Loucy (cell line): ENCODE results near the gene SLBP.

Experiments used
- H2AFZ ChIP-seq: fragments of 200-600 bp; sonication (generic); 2 replicates; pipeline ENCODE4 v1.6.0; 2016; ENCODE audit warnings: antibody characterized with exemption, mild to moderate bottlenecking, low read length, moderate library complexity
- H3F3A ChIP-seq: fragments of 200-600 bp; 2 replicates; pipeline ENCODE4 v1.6.0; 2016; ENCODE audit warnings: antibody characterized with exemption, low read depth, mild to moderate bottlenecking
- H3K27me3 ChIP-seq: fragments of 200-600 bp; sonication (generic); 2 replicates; pipeline ENCODE4 v1.6.1; 2014; ENCODE audit warnings: low read length, mild to moderate bottlenecking; ENCODE audit not compliant: insufficient read depth, poor library complexity, severe bottlenecking
- H3K36me3 ChIP-seq: fragments of 200-600 bp; sonication (generic); 2 replicates; pipeline ENCODE4 v1.6.1; 2016; ENCODE audit warnings: low read length; ENCODE audit not compliant: insufficient read depth
- H3K4me1 ChIP-seq: fragments of 200-600 bp; sonication (generic); 2 replicates; pipeline ENCODE4 v1.5.1; 2014; ENCODE audit warnings: low read length, mild to moderate bottlenecking; ENCODE audit not compliant: insufficient read depth, poor library complexity, severe bottlenecking
- H3K4me2 ChIP-seq: fragments of 200-600 bp; sonication (generic); 2 replicates; pipeline ENCODE4 v1.6.0; 2014; ENCODE audit warnings: antibody characterized with exemption, low read length, low read depth, mild to moderate bottlenecking; ENCODE audit not compliant: poor library complexity, severe bottlenecking
- H3K4me3 ChIP-seq: fragments of 200-600 bp; sonication (generic); 2 replicates; pipeline ENCODE4 v1.5.1; 2014; ENCODE audit warnings: low read length, mild to moderate bottlenecking, mixed read lengths; ENCODE audit not compliant: poor library complexity, severe bottlenecking
- H3K79me2 ChIP-seq: fragments of 200-600 bp; sonication (generic); 2 replicates; pipeline ENCODE4 v1.6.1; 2014; ENCODE audit warnings: low read length; ENCODE audit not compliant: insufficient read depth
- H3K9ac ChIP-seq: fragments of 200-600 bp; sonication (generic); 2 replicates; pipeline ENCODE4 v1.6.0; 2014; ENCODE audit warnings: mild to moderate bottlenecking, low read depth, low read length, moderate library complexity; ENCODE audit not compliant: poor library complexity, severe bottlenecking
- H3K9me2 ChIP-seq: fragments of 200-600 bp; sonication (generic); replicated peaks from 2 replicates; pipeline ENCODE4 v1.6.1; 2016; ENCODE audit warnings: low read depth, low read length, mixed read lengths
- H3K9me3 ChIP-seq: fragments of 200-600 bp; sonication (generic); 2 replicates; pipeline ENCODE4 v1.6.1; 2014; ENCODE audit warnings: mild to moderate bottlenecking, antibody characterized with exemption, low read length, low read depth; ENCODE audit not compliant: insufficient read depth
- H4K20me1 ChIP-seq: fragments of 200-600 bp; sonication (generic); 2 replicates; pipeline ENCODE4 v1.6.0; 2014; ENCODE audit warnings: antibody characterized with exemption, low read length, mild to moderate bottlenecking; ENCODE audit not compliant: insufficient read depth, poor library complexity, severe bottlenecking
- CTCF ChIP-seq: fragments of 200-600 bp; sonication (generic); conservative IDR thresholded peaks from 2 replicates; pipeline ENCODE4 v1.5.1; 2014; ENCODE audit warnings: mild to moderate bottlenecking, antibody characterized with exemption, low read length
- EZH2phosphoT487 ChIP-seq: fragments of 200-600 bp; IDR thresholded peaks from 2 replicates; pipeline ENCODE4 v1.6.1; 2018; ENCODE audit warnings: antibody characterized with exemption, mild to moderate bottlenecking, moderate library complexity, borderline replicate concordance

The SLBP gene

DNA sequence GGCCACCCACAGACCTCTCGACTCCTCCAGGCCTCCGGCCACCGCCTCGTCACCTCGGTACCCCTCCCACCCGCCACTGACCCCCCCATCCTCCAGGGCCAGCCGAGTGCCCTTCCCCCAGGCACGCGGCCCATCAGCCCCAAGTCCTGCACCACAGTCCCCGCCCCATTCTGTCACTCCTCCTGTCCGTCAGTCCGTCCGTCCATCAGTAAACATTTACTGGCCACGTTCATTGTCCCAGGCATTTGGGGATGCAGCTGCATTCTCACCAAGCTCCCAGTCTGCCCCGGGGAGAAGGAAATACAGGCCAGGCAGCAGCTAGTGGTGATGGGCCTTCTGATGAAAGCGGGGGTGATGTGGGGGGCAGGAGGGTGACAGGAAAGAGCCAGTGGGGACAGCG, 45.7 kb upstream of the SLBP start:
- no peaks in the 10 kb centered on the region for H3K36me3 ChIP-seq
- H3K79me2 ChIP-seq, result no peaks in the 10 kb centered on the region
- no peaks in the 10 kb centered on the region for H3K9me2 ChIP-seq
- no peaks in the 10 kb centered on the region for H3F3A ChIP-seq
- no peak overlapping the region for H2AFZ ChIP-seq
- no peak overlapping the region for H3K4me3 ChIP-seq
- H3K9ac ChIP-seq, result no peak overlapping the region
- no peak overlapping the region for H3K4me2 ChIP-seq
- H3K27me3 ChIP-seq, result no peaks in the 10 kb centered on the region
- H4K20me1 ChIP-seq, result no peaks in the 10 kb centered on the region
- no peak for TF ChIP-seq EZH2phosphoT487
- TF ChIP-seq CTCF, result no peak
- H3K4me1 ChIP-seq, result no peaks in the 10 kb centered on the region
- H3K9me3 ChIP-seq, result no peaks in the 10 kb centered on the region

GRCh38 chr4:1756893-1757779, 45.0 kb upstream of the SLBP start:
- TF ChIP-seq CTCF (no peak), EZH2phosphoT487 (no peak)
- H3K79me2 ChIP-seq, result no peaks in the 10 kb centered on the region
- H3K4me2 ChIP-seq, result no peak overlapping the region
- H3K36me3 ChIP-seq, result no peaks in the 10 kb centered on the region
- no peak overlapping the region for H2AFZ ChIP-seq
- H3K9me3 ChIP-seq, result no peaks in the 10 kb centered on the region
- H3K9ac ChIP-seq, result no peak overlapping the region
- no peaks in the 10 kb centered on the region for H3K4me1 ChIP-seq
- no peaks in the 10 kb centered on the region for H3K9me2 ChIP-seq
- H3K27me3 ChIP-seq, result no peaks in the 10 kb centered on the region
- no peak overlapping the region for H3K4me3 ChIP-seq
- no peaks in the 10 kb centered on the region for H3F3A ChIP-seq
- no peaks in the 10 kb centered on the region for H4K20me1 ChIP-seq

DNA sequence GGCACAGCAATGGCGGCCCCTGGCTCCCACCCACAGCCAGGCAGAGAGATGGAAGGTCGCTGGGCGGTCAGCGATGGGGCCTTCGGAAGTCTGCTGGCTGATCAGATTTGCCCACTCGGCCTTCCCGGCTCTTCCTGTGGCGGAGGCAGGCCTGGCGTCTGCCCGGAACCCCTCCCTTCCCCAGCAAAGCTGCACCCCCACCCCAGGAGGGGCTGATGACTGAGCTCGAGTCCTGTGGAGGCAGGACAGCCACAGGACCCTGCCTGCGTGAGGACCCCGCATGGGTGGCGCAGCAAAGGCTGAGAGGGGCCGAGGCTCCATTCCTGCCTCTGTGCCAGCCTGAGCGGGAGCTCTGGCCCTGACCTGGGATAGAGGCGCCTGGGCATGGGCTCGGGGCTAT, 44.0 kb upstream of the SLBP start:
- Histone ChIP-seq H3K9me2 (no peaks in the 10 kb centered on the region), H3K4me1 (no peaks in the 10 kb centered on the region), H3K27me3 (no peaks in the 10 kb centered on the region)

More for the DNA sequence above, 44.0 kb upstream of the SLBP start:
- Histone ChIP-seq H4K20me1 (no peaks in the 10 kb centered on the region), H3F3A (no peaks in the 10 kb centered on the region), H3K9me3 (no peaks in the 10 kb centered on the region), H3K36me3 (no peaks in the 10 kb centered on the region), H2AFZ (no peak overlapping the region), H3K4me3 (no peak overlapping the region), H3K79me2 (no peaks in the 10 kb centered on the region), H3K4me2 (no peak overlapping the region), H3K9ac (no peak overlapping the region)
- TF ChIP-seq EZH2phosphoT487 (no peak), CTCF (no peak)
